ENCODE data around the gene S100A7.

S100A7 gene

GRCh38 chr1:153505576-153505975 is 45.1 kb upstream of the S100A7 start:
- no peak overlapping the region for H3K27ac ChIP-seq
- TF ChIP-seq CTCF (conservative IDR thresholded peaks at IDR 0.05; ENCODE audit: low read depth) = no peak
- ChIA-PET POLR2A (ENCODE audit: low non-redundant PET) (no interaction called here), CTCF (no interaction called here)
- DNase-seq (ENCODE audit: low spot score) = no peak

GRCh38 chr1:153503766-153504165 is 43.3 kb upstream of the S100A7 start:
- ChIA-PET POLR2A (ENCODE audit: low non-redundant PET) (no interaction called here), CTCF (interaction anchor here (0.6 to 2.0 kb wide), 3 partner anchors 9 to 74 kb away, joined by 3 to 7 read pairs (median 4); no protein-coding TSS in a partner anchor)
- TF ChIP-seq CTCF (conservative IDR thresholded peaks at IDR 0.05; ENCODE audit: low read depth) = no peak
- no peak for DNase-seq (ENCODE audit: low spot score)
- H3K27ac ChIP-seq = no peak overlapping the region

- CTCF ChIA-PET = interaction anchor here (0.6 kb wide), 1 partner anchor 1295 kb away, joined by 3 read pairs; no protein-coding TSS in a partner anchor
Measured at GRCh38 chr1:153498746-153499145, 38.3 kb upstream of the S100A7 start.

GRCh38 chr1:153495536-153495935 is 35.1 kb upstream of the S100A7 start:
- DNase-seq (ENCODE audit: low spot score) = no peak
- CTCF ChIA-PET = interaction anchor here (0.6 to 7.1 kb wide), 15 partner anchors 9 to 147 kb away, joined by 3 to 143 read pairs (median 4); partner anchors contain the start of genes PGLYRP4 and S100A9
- POLR2A ChIA-PET (ENCODE audit: low non-redundant PET) = no interaction called here
- no peak overlapping the region for H3K27ac ChIP-seq
- no peak for TF ChIP-seq CTCF (conservative IDR thresholded peaks at IDR 0.05; ENCODE audit: low read depth)

More at GRCh38 chr1:153498746-153499145, 38.3 kb upstream of the S100A7 start:
- POLR2A ChIA-PET (ENCODE audit: low non-redundant PET) = interaction anchor here (0.7 kb wide), 1 partner anchor 69 kb away, joined by 4 read pairs; no protein-coding TSS in a partner anchor
- H3K27ac ChIP-seq = no peak overlapping the region
- no peak for DNase-seq (ENCODE audit: low spot score)
- no peak for TF ChIP-seq CTCF (conservative IDR thresholded peaks at IDR 0.05; ENCODE audit: low read depth)

GRCh38 chr1:153494976-153495535 is 34.6 kb upstream of the S100A7 start:
- ChIA-PET CTCF (interaction anchor here (0.6 to 7.1 kb wide), 22 partner anchors 9 to 677 kb away, joined by 3 to 143 read pairs (median 4); partner anchors contain the start of genes PGLYRP4, S100A12 and S100A9), POLR2A (ENCODE audit: low non-redundant PET) (no interaction called here)
- DNase-seq (ENCODE audit: low spot score) = peak; percentile 61
- H3K27ac ChIP-seq = no peak overlapping the region
- TF ChIP-seq CTCF (conservative IDR thresholded peaks at IDR 0.05; ENCODE audit: low read depth) = peak; percentile 89

GRCh38 chr1:153493343-153493960 is 33.0 kb upstream of the S100A7 start:
- DNase-seq (ENCODE audit: low spot score) = no peak
- ChIA-PET CTCF (interaction anchor here (0.7 to 7.1 kb wide), 3 partner anchors 19 to 139 kb away, joined by 4 to 143 read pairs (median 7); partner anchors contain the start of gene S100A9), POLR2A (ENCODE audit: low non-redundant PET) (no interaction called here)
- H3K27ac ChIP-seq = peak overlapping the region; percentile 72
- no peak for TF ChIP-seq CTCF (conservative IDR thresholded peaks at IDR 0.05; ENCODE audit: low read depth)
